SH-SY5Y (cell line): ENCODE measurements around the gene KATNB1.

Source experiments
- GATA2 ChIP-seq: IDR thresholded peaks from 2 replicates; pipeline ENCODE4 v1.6.1; 2011; ENCODE audit warnings: mild to moderate bottlenecking, low read depth, low read length
- GATA3 ChIP-seq: IDR thresholded peaks from 2 replicates; pipeline ENCODE4 v1.6.1; 2011; ENCODE audit warnings: low read depth, mild to moderate bottlenecking, low read length, moderate library complexity

DNA sequence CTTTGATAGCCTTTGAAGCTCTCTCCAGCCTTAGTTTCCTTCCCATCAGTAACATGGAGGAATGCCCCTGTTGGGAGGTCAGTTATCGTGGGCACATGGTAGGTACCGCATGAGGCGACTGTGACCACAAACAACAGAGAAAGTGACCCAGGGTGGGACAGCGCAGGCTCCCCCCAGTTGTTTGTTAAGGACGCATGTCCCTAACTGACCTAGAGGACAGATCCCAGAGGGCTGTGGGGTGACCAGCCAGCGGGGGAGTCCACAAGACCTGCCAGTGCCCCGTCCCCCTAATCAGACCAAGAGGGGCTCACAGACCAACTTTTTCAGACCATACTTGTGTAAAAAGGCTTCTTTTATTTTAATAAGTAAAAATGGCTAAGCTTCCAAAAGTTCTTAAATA, 22.3 kb downstream of the KATNB1 start:
- TF ChIP-seq GATA2 (no peak), GATA3 (no peak)
